SK-N-SH (cell line): Measurements from ENCODE around the gene C11orf54.

Source experiments
- CHD2 ChIP-seq: fragments of 150-350 bp; IDR thresholded peaks from 2 replicates; pipeline ENCODE4 v1.6.1; 2018; ENCODE audit warnings: low read length; ENCODE audit not compliant: partially characterized antibody
- EZH2phosphoT487 ChIP-seq: fragments of 200-600 bp; sonication (generic); IDR thresholded peaks from 2 replicates; pipeline ENCODE4 v1.6.1; 2017; ENCODE audit warnings: low read depth, mixed run types, mild to moderate bottlenecking, antibody characterized with exemption, moderate library complexity, borderline replicate concordance
- GABPA ChIP-seq: IDR thresholded peaks from 2 replicates; pipeline ENCODE4 v1.4.0; 2012; ENCODE audit warnings: low read depth, mild to moderate bottlenecking
- JUND ChIP-seq: IDR thresholded peaks from 2 replicates; pipeline ENCODE4 v1.4.0; 2012
- MEF2A ChIP-seq: IDR thresholded peaks from 2 replicates; pipeline ENCODE4 v1.4.0; 2012; ENCODE audit warnings: low read depth, borderline replicate concordance
- MXI1 ChIP-seq: IDR thresholded peaks from 2 replicates; pipeline ENCODE4 v1.6.1; 2012; ENCODE audit warnings: mild to moderate bottlenecking, low read depth, low read length, improper control_type of control experiment
- NFIC ChIP-seq: IDR thresholded peaks from 2 replicates; pipeline ENCODE4 v1.4.0; 2012; ENCODE audit warnings: borderline replicate concordance
- POLR2AphosphoS5 ChIP-seq: IDR thresholded peaks from 2 replicates; pipeline ENCODE4 v1.6.1; 2012; ENCODE audit warnings: low read depth, low read length
- TEAD4 ChIP-seq: IDR thresholded peaks from 2 replicates; pipeline ENCODE4 v1.4.0; 2012; ENCODE audit warnings: mild to moderate bottlenecking, borderline replicate concordance; ENCODE audit not compliant: insufficient read depth
- TF ChIP-seq, protein P1 (sequence below): fragments of 200-600 bp; sonication (generic); IDR thresholded peaks from 2 replicates; pipeline ENCODE4 v1.6.1; 2017; ENCODE audit warnings: antibody characterized with exemption, mild to moderate bottlenecking, moderate library complexity
- TF ChIP-seq, protein P2 (sequence below): IDR thresholded peaks from 2 replicates; pipeline ENCODE4 v1.6.1; 2012; ENCODE audit warnings: mild to moderate bottlenecking, low read depth, low read length, moderate library complexity
- TF ChIP-seq, protein P3 (sequence below): fragments of 150-350 bp; IDR thresholded peaks from 2 replicates; pipeline ENCODE4 v1.6.1; 2017; ENCODE audit warnings: antibody characterized with exemption, low read length, low read depth, borderline replicate concordance
- TF ChIP-seq, protein P4 (sequence below): IDR thresholded peaks from 2 replicates; pipeline ENCODE4 v1.4.0; 2012; ENCODE audit warnings: low read depth
- TF ChIP-seq, protein P5 (sequence below): IDR thresholded peaks from 2 replicates; pipeline ENCODE4 v1.4.0; 2012; ENCODE audit warnings: low read depth, borderline replicate concordance

DNA sequence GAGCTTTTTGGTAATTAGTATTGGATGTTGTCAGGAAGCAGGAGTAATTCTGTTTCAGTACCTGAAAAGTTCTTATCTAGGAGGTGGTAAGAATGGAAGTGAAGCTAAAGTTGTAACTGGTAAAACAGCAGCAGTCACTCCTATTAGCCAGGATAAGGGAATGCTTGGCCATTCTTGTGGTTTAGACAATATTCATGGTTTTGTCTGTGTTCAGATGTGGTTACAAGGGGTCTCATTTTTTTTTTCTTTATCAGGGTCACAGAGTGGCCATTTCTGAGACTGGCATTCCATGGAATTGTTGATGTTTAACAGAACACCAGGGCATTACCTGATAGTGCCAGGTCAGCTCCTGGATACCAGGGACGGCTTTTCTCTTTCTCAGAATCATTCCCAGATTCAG lies 24.0 kb upstream of the C11orf54 start:
- TF ChIP-seq EZH2phosphoT487, result no peak
- TF ChIP-seq JUND, result no peak
- TF ChIP-seq MXI1, result no peak
- TF ChIP-seq, protein P1, sequence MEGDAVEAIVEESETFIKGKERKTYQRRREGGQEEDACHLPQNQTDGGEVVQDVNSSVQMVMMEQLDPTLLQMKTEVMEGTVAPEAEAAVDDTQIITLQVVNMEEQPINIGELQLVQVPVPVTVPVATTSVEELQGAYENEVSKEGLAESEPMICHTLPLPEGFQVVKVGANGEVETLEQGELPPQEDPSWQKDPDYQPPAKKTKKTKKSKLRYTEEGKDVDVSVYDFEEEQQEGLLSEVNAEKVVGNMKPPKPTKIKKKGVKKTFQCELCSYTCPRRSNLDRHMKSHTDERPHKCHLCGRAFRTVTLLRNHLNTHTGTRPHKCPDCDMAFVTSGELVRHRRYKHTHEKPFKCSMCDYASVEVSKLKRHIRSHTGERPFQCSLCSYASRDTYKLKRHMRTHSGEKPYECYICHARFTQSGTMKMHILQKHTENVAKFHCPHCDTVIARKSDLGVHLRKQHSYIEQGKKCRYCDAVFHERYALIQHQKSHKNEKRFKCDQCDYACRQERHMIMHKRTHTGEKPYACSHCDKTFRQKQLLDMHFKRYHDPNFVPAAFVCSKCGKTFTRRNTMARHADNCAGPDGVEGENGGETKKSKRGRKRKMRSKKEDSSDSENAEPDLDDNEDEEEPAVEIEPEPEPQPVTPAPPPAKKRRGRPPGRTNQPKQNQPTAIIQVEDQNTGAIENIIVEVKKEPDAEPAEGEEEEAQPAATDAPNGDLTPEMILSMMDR, result no peak
- no peak for TF ChIP-seq TEAD4
- TF ChIP-seq, protein P2, sequence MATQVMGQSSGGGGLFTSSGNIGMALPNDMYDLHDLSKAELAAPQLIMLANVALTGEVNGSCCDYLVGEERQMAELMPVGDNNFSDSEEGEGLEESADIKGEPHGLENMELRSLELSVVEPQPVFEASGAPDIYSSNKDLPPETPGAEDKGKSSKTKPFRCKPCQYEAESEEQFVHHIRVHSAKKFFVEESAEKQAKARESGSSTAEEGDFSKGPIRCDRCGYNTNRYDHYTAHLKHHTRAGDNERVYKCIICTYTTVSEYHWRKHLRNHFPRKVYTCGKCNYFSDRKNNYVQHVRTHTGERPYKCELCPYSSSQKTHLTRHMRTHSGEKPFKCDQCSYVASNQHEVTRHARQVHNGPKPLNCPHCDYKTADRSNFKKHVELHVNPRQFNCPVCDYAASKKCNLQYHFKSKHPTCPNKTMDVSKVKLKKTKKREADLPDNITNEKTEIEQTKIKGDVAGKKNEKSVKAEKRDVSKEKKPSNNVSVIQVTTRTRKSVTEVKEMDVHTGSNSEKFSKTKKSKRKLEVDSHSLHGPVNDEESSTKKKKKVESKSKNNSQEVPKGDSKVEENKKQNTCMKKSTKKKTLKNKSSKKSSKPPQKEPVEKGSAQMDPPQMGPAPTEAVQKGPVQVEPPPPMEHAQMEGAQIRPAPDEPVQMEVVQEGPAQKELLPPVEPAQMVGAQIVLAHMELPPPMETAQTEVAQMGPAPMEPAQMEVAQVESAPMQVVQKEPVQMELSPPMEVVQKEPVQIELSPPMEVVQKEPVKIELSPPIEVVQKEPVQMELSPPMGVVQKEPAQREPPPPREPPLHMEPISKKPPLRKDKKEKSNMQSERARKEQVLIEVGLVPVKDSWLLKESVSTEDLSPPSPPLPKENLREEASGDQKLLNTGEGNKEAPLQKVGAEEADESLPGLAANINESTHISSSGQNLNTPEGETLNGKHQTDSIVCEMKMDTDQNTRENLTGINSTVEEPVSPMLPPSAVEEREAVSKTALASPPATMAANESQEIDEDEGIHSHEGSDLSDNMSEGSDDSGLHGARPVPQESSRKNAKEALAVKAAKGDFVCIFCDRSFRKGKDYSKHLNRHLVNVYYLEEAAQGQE, result no peak
- TF ChIP-seq NFIC, result no peak
- TF ChIP-seq, protein P3, sequence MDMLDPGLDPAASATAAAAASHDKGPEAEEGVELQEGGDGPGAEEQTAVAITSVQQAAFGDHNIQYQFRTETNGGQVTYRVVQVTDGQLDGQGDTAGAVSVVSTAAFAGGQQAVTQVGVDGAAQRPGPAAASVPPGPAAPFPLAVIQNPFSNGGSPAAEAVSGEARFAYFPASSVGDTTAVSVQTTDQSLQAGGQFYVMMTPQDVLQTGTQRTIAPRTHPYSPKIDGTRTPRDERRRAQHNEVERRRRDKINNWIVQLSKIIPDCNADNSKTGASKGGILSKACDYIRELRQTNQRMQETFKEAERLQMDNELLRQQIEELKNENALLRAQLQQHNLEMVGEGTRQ, result no peak
- TF ChIP-seq POLR2AphosphoS5, result no peak
- TF ChIP-seq, protein P4, sequence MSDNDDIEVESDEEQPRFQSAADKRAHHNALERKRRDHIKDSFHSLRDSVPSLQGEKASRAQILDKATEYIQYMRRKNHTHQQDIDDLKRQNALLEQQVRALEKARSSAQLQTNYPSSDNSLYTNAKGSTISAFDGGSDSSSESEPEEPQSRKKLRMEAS, result no peak
- TF ChIP-seq, protein P5, sequence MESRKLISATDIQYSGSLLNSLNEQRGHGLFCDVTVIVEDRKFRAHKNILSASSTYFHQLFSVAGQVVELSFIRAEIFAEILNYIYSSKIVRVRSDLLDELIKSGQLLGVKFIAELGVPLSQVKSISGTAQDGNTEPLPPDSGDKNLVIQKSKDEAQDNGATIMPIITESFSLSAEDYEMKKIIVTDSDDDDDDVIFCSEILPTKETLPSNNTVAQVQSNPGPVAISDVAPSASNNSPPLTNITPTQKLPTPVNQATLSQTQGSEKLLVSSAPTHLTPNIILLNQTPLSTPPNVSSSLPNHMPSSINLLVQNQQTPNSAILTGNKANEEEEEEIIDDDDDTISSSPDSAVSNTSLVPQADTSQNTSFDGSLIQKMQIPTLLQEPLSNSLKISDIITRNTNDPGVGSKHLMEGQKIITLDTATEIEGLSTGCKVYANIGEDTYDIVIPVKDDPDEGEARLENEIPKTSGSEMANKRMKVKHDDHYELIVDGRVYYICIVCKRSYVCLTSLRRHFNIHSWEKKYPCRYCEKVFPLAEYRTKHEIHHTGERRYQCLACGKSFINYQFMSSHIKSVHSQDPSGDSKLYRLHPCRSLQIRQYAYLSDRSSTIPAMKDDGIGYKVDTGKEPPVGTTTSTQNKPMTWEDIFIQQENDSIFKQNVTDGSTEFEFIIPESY, result no peak
- no peak for TF ChIP-seq GABPA
- TF ChIP-seq MEF2A, result no peak
- TF ChIP-seq CHD2, result no peak
